Vagina (tissue), 2 donors: ENCODE results near the gene MARVELD2. TPM values are rescaled to one million over a fixed set of nuclear protein-coding genes. Genes with fewer than 3 reads are reported as not detected.

Source experiments
- DNase-seq, 2 donors: peaks; one replicate each; pipeline ENCODE4 v3.0.0-alpha.2; 2017; ENCODE audit errors: extremely low spot score in 2 of 2
- H3K27ac ChIP-seq: fragments of 200-600 bp; sonication (generic); one replicate; pipeline ENCODE4 v1.5.1; 2019
- H3K27me3 ChIP-seq: fragments of 200-600 bp; sonication (generic); one replicate; pipeline ENCODE4 v1.5.1; 2019
- H3K36me3 ChIP-seq, 2 donors: fragments of 200-600 bp; sonication (generic); one replicate each; pipeline ENCODE4 v1.5.1; 2017 to 2019
- H3K4me1 ChIP-seq: fragments of 200-600 bp; sonication (generic); one replicate; pipeline ENCODE4 v1.5.1; 2019
- H3K4me3 ChIP-seq, 2 donors: fragments of 200-600 bp; sonication (generic); 1 replicate in 1 of 2; 2 replicates in 1 of 2; pipeline ENCODE4 v1.5.1; 2016 to 2019
- H3K9me3 ChIP-seq: fragments of 200-600 bp; sonication (generic); one replicate; pipeline ENCODE4 v1.5.1; 2019
- CTCF ChIP-seq, 3 experiments: fragments of 450-650 bp in 2 of 3; fragments of 200-600 bp in 1 of 3; sonication (generic) in 1 of 3; IDR thresholded peaks; one replicate each; pipeline ENCODE4 v1.5.1; 2017 to 2019; ENCODE audit warnings: antibody characterized with exemption in 3 of 3, mild to moderate bottlenecking in 2 of 3, moderate library complexity in 2 of 3
- POLR2A ChIP-seq, 2 donors: fragments of 450-650 bp; IDR thresholded peaks; one replicate each; pipeline ENCODE4 v1.6.1; 2017; ENCODE audit warnings: antibody characterized with exemption in 2 of 2, mild to moderate bottlenecking in 2 of 2, moderate library complexity in 2 of 2
- POLR2AphosphoS5 ChIP-seq, 2 donors: sonication (generic); formaldehyde crosslinking; IDR thresholded peaks; one replicate each; pipeline ENCODE4 v1.9.0; 2017; ENCODE audit warnings: antibody characterized with exemption in 2 of 2, mild to moderate bottlenecking in 2 of 2, low read depth in 1 of 2; ENCODE audit not compliant: insufficient read depth in 1 of 2
- intact Hi-C: fragments of 100-400 bp; cut with DNase I; formaldehyde crosslinking; loops from one replicate; pipeline ENCODE4 v1.15.1; 2023
- total RNA-seq: library from RNA; depleted of rRNA; stranded (reverse); fragments of >200 nt; gene quantifications from one replicate; pipeline ENCODE4 v1.2.3, GENCODE V29; 2016

MARVELD2 gene
- total RNA-seq, 1 donor from 2014 or later = 6.4 TPM

- no peak overlapping the region for H3K4me3 ChIP-seq
- TF ChIP-seq POLR2A (IDR thresholded peaks at IDR 0.05) (no peak), POLR2AphosphoS5 (IDR thresholded peaks at IDR 0.05; ENCODE audit: insufficient read depth in 1 of 2, low read depth in 1 of 2) (no peak), CTCF (IDR thresholded peaks at IDR 0.05) (no peak)
- intact Hi-C loops = no loop called here
- no peaks in the 10 kb centered on the region for H3K9me3 ChIP-seq
- H3K4me1 ChIP-seq = no peaks in the 10 kb centered on the region
- no peaks in the 10 kb centered on the region for H3K36me3 ChIP-seq
- no peak for DNase-seq
- no peak overlapping the region for H3K27ac ChIP-seq
- no peaks in the 10 kb centered on the region for H3K27me3 ChIP-seq
Measured at GRCh38 chr5:69484891-69485290, 70.0 kb downstream of the MARVELD2 start.

- H3K27ac ChIP-seq = no peak overlapping the region
- no peaks in the 10 kb centered on the region for H3K4me1 ChIP-seq
- no peaks in the 10 kb centered on the region for H3K36me3 ChIP-seq
- no peak for TF ChIP-seq POLR2AphosphoS5 (IDR thresholded peaks at IDR 0.05; ENCODE audit: insufficient read depth in 1 of 2, low read depth in 1 of 2)
- no peak for TF ChIP-seq CTCF (IDR thresholded peaks at IDR 0.05)
- no peak for TF ChIP-seq POLR2A (IDR thresholded peaks at IDR 0.05)
- DNase-seq = no peak
- H3K27me3 ChIP-seq = no peaks in the 10 kb centered on the region
- intact Hi-C loops = no loop called here
- H3K4me3 ChIP-seq = no peak overlapping the region
- H3K9me3 ChIP-seq = no peaks in the 10 kb centered on the region
Measured at GRCh38 chr5:69485471-69485870, 70.6 kb downstream of the MARVELD2 start.

- Histone ChIP-seq H3K36me3 (no peaks in the 10 kb centered on the region), H3K4me1 (peaks cover 19% of the 10 kb centered on the region), H3K9me3 (no peaks in the 10 kb centered on the region), H3K27ac (no peak overlapping the region), H3K4me3 (no peak overlapping the region), H3K27me3 (no peaks in the 10 kb centered on the region)
- intact Hi-C loops = no loop called here
- TF ChIP-seq POLR2A (IDR thresholded peaks at IDR 0.05) = no peak
- DNase-seq = no peak
Measured at GRCh38 chr5:69489246-69489645, 74.3 kb downstream of the MARVELD2 start.

- DNase-seq = no peak
- H3K4me1 ChIP-seq = peaks cover 19% of the 10 kb centered on the region
- no peaks in the 10 kb centered on the region for H3K9me3 ChIP-seq
- TF ChIP-seq POLR2AphosphoS5 (IDR thresholded peaks at IDR 0.05; ENCODE audit: insufficient read depth in 1 of 2, low read depth in 1 of 2) = no peak
- no peak for TF ChIP-seq POLR2A (IDR thresholded peaks at IDR 0.05)
- TF ChIP-seq CTCF (IDR thresholded peaks at IDR 0.05) = no peak
- no peak overlapping the region for H3K27ac ChIP-seq
- no peak overlapping the region for H3K4me3 ChIP-seq
- H3K27me3 ChIP-seq = no peaks in the 10 kb centered on the region
- H3K36me3 ChIP-seq = no peaks in the 10 kb centered on the region
- intact Hi-C loops = no loop called here
Measured at GRCh38 chr5:69491027-69491426, 76.1 kb downstream of the MARVELD2 start.

- H3K4me1 ChIP-seq = peaks cover 19% of the 10 kb centered on the region
- H3K36me3 ChIP-seq = no peaks in the 10 kb centered on the region
- H3K27ac ChIP-seq = no peak overlapping the region
- intact Hi-C loops = no loop called here
- H3K4me3 ChIP-seq = peak overlapping the region; percentile 58 to 78
- no peak for DNase-seq
- no peaks in the 10 kb centered on the region for H3K27me3 ChIP-seq
- H3K9me3 ChIP-seq = no peaks in the 10 kb centered on the region
- TF ChIP-seq CTCF (IDR thresholded peaks at IDR 0.05) (no peak), POLR2A (IDR thresholded peaks at IDR 0.05) (no peak), POLR2AphosphoS5 (IDR thresholded peaks at IDR 0.05; ENCODE audit: insufficient read depth in 1 of 2, low read depth in 1 of 2) (no peak)
Measured at GRCh38 chr5:69491838-69492390, 77.0 kb downstream of the MARVELD2 start.
